SK-MEL-5 (cell line): ENCODE results near the gene TIGIT. TPM values are rescaled to one million over a fixed set of nuclear protein-coding genes. Genes with fewer than 3 reads are reported as not detected.

Experiments
- DNase-seq: peaks from one replicate; pipeline ENCODE4 v3.0.0-alpha.2; 2016; ENCODE audit warnings: low read depth, low spot score
- in situ Hi-C: cut with HindIII; loops from 2 replicates; pipeline ENCODE4 v1.10.0; 2016; ENCODE audit warnings: low sequenced_read_pairs, high pct_unique_total_duplicates, low pct_unique_long_range_greater_than_20kb
- total RNA-seq: library from RNA; depleted of rRNA; stranded (reverse); fragments of >200 nt; shearing (Covaris generic); gene quantifications from 2 replicates; pipeline ENCODE4 v1.2.3, GENCODE V29; 2014; rRNA removed

The TIGIT gene
- total RNA-seq, 1 experiment from 2014 or later = not detected

DNA sequence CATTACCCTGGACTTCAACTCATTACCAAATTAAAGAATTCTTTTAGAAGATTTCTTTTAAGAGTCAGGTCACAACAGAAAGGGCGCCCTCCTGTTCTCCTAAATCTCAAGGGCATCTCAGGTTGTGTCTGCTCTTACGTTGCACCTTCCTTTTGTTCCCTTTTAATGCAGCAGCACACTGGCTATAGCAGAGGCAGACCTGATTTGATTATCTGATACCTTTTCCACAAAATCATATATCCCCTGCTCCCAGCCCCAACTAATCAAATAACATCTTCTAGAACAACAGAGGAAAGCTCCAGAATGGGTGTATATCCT, 40.1 kb downstream of the TIGIT start:
- in situ Hi-C loops = no loop called here
- no peak for DNase-seq

DNA sequence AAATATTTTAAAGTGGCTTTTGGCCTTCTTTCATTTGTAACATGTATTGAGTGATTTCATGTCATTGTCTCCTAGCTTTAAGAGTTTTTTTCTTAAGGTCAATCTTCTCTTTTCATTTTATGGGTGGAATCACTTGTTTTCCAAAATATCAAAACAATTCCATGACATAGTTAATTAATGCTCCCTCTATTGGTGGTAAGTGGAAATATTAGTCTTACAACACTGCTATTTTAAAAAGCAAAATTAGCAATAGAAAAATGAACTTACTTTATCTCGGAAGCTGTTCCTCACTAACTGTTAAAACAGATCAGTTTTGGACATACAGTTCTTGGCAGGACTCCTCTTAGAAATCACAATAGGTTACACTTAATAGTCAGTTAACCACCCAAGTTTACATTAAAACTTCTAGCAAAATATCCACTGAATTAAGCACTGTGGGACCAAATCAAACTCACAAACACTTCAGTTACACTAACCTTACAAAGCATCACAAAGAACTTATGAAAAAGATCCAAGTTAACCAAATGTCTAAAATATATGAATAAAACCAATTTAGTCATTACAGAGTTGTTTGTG, 42.4 kb downstream of the TIGIT start:
- in situ Hi-C loops = no loop called here
- peak; percentile 24 for DNase-seq

DNA sequence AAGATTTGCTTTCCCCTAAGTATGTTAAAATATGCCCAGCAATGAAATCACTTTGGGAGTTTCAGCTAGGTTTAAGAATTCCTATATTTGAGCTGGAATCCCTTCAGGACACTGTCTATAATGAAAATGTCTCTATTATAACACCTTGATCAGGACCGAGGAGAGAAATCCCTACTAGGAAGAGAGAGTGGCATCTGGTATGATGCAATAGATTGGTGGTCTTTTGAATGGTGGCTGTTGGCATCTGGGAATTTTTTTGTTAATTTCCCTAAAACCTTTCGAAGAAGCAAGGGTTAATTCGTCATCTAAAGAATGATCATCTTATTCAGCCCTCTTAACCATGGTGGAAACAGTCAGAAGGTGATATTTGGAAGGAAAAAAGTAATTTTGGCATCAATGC, 43.0 kb downstream of the TIGIT start:
- no peak for DNase-seq
- in situ Hi-C loops = no loop called here

DNA sequence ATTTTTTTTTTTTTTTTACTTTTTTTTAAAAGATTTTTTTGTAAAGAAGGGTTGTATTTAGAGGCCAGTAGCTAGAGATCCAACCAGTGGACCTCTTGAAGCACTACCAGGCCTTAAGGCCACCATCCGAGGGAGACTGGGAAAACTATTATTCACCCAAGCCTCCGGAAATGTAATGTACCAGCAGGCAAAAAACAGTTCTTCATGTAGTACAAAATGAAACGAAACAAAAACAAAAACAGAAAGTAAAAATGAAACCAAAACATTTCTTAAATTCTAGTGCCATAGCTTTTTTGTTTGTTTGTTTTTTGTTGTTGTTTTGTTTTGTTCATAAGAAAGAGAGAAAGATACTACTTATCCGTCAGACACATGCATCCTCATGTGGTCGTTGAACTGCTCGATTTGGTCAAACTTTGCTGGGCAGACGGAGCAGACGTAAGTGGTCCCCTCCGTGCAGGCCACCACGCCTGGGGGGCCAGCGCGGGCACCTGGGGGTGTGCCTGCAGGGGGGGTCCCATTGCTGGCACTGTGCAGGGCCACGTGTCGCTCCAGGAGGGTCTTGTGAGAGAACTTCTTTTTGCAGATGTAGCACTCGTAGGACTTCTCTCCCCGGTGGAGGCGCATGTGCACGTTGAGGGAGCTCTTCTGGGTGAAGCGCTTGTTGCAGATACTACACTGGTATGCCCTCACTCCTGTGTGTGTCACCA, 45.0 kb downstream of the TIGIT start:
- no peak for DNase-seq
- in situ Hi-C loops = no loop called here

DNA sequence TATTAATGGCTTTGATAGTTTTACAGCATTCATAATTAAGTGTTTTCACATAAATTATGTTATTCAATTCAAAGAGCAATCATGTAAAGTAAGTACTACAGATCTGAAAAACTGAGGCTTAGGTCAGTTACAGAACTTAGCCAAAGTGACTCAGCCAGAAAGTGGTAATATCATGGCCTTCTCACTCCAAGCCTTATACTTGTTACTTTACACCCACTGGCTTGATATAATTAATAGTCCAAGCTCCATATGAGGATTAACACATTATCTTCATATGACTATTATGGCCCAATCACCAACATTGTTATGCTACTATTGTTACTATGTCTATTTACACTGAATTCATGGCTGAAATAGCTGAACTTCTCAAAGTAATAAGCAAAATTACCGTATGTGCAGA, 50.7 kb downstream of the TIGIT start:
- no peak for DNase-seq
- in situ Hi-C loops = no loop called here

DNA sequence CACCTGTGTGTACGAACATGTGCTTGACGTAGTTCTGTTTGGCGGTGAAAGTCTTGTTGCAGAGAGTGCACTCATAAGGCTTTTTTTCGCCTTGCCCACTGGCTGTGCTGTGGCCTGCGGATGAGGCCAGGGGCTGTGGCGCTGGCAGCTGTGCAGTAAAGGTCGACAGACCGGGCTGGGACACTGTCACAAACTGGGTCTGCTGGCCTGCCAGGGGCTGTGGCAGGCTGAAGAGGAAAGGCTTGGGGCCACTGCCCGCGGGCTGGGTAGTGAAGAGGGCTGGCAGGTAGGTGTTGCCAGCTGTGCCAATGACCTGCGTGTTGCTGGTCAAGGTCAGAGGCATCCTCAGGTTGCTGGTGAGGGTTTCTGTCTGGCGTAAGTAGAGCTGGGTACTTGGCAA, 56.4 kb downstream of the TIGIT start:
- in situ Hi-C loops = no loop called here
- DNase-seq = no peak

DNA sequence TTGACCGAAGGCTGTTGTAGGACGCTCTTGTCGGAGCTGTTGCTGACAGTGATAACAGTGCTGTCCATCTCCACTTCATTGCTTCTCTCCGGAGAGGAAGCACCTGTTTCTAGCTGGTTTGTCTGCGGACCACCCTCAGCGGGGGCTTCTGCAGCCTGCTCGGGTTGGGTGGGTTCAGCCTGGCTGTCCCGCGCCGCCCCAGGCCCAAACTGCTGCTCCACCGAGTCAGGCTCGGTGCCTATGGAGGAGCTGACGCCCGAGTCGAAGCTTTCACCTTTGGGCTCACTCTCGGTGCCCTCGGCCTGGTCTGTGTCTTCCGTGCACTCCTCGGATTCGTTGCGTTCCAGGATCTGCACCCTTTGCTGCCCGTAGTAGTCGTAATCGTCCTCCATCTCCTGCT, 56.9 kb downstream of the TIGIT start:
- in situ Hi-C loops = no loop called here
- no peak for DNase-seq

DNA sequence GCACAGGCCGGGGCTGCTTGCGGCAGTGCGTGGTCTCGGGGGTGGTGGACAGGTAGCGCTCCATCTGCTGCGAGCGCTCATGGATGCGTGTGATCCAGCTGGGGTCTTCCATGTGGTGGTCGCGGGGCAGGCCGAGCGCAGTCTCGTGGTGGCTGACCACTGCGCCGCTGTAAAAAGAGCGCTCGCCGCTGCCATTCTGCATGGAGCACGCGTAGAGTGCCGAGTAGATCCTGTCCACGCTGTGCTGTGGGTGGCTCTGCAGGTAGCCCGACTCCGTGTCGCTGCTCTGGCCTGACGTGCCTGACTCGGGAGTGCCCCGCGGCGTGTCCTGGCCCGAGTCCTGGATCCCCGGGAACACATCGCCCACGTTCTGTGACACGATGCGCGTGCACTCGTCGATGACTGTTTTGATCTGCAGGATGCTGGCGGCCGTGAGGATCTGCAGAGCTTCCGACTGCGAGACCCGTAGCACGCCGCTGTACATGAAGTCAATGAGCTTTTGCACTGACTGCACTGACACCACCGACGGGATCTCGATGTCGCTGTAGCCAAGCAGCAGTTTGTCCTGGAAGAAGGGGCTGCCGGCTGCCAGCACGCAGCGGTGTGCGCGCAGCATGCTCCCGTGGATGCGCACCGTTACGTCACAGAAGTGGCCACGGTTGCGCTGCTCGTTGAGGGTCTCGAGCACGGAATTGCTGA, 57.4 kb downstream of the TIGIT start:
- in situ Hi-C loops = no loop called here
- no peak for DNase-seq

DNA sequence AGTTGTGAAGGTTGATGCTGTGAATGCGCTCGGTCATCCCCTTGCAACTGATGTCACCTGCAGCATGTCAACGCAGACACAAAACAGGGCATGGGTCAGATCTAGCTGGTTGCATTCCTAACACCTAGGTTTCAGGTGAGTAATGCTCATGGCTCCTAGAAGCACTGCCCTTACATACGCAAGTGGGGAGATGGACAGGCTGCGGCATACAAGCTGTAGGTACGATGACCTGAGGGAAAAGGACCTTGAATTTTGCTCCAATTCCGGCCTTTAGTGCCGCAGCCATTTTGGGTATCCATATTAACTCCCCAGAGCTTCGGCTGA, 58.0 kb downstream of the TIGIT start:
- in situ Hi-C loops = no loop called here
- no peak for DNase-seq

DNA sequence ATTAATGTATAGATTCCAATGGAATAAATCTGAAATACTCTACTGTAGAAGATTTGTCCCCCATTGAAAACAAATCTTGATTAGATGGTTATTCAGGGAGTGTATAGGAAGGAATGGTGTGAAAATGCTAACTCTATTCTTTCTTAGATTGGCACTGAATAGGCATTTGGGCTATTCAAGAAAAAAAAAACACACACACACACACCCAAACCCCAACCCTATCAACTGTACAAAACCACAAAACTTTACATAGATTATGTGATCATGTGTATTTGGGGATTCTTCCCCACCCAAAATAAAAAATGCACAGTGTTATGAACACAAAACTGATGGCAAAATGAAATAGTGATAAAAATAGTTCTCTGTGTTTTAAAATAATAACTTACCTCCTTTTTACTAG, 61.8 kb downstream of the TIGIT start:
- in situ Hi-C loops = no loop called here

DNA sequence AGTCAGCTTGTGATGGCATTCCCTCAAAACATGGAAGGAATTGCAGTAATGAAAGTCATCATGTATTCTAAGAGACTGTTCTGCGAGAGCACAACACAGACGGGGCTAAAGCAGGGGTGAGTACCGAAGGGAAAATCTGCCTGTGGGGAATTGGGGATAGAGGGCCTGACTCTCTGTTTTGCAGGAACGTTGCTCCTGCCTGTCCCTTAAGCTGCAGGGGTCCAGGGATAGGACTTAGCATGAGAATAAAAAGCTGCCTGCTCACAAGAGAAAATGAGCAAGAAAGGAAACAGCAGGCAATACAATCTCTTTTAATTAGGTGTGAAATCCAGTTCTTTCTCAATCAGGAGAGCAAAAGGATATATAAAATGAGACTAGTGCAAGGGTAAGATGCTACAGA, 62.2 kb downstream of the TIGIT start:
- in situ Hi-C loops = no loop called here
- no peak for DNase-seq

More for the DNA sequence above, 61.8 kb downstream of the TIGIT start:
- DNase-seq = no peak

DNA sequence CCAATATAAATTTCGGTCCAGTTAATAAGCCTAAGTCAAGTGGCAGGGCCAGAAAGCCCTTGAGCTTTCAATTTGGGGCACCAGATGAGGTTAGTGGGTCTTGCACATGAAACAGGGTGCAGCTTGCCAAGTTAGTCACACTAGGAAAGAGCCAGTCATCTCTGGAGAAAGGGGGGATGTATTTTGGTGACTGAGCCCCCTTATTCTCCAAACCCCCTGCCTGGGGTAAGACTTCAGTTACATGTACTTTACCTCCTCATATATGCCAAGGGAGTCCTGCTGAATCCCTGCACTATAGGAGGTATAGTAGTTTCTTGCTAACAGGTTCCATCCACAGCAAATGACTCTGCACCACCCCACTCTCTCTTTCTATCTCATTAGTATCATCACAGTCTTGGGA, 62.7 kb downstream of the TIGIT start:
- in situ Hi-C loops = no loop called here
- no peak for DNase-seq

Other genes with a start within 250 kb of the TIGIT start
- gene CCDC191, start 237.5 kb upstream of the TIGIT start, total RNA-seq = 0.32 and 0.61 TPM in 2 replicates
- 33.1 and 33.2 TPM in 2 replicates for gene QTRT2, start 237.3 kb upstream of the TIGIT start, total RNA-seq
- gene DRD3, start 115.0 kb upstream of the TIGIT start, total RNA-seq = not detected in 2 replicates
- gene ZNF80, start 56.5 kb upstream of the TIGIT start, total RNA-seq = 0.11 TPM in 1 of 2 replicates, not detected in the other